CD4-positive, alpha-beta memory T cell (primary cell): Measurements from ENCODE around the gene EFL1. TPM values are rescaled to one million over a fixed set of nuclear protein-coding genes. Genes with fewer than 3 reads are reported as not detected.
"Not testable (repeated sequence)": the region's sequence is repeated elsewhere in the genome, so short reads cannot be mapped to it uniquely, and the experiment has no call there.

ENCODE experiments used
- CTCF ChIA-PET: fragments of 350-600 bp; sonication (Branson Sonifier 250); formaldehyde crosslinking; loops from one replicate; lab custom pipeline; 2021; ENCODE audit warnings: inconsistent platforms; ENCODE audit not compliant: partially characterized antibody; lab: Charles Lee
- POLR2A ChIA-PET: fragments of 350-600 bp; sonication (Branson Sonifier 250); formaldehyde crosslinking; loops from one replicate; lab custom pipeline; 2021; ENCODE audit not compliant: partially characterized antibody; lab: Charles Lee
- DNase-seq, 5 donors: peaks; one replicate each; pipeline versions ENCODE4 v3.0.0 to v3.0.0-alpha.2; 2020 to 2022; ENCODE audit warnings: mixed read lengths in 1 of 5
- H3K27ac ChIP-seq: one replicate; pipeline ENCODE4 v1.7.0; 2013; ENCODE audit warnings: low read depth, low read length
- H3K27me3 ChIP-seq: 2 replicates; pipeline ENCODE4 v1.7.0; 2013; ENCODE audit warnings: mild to moderate bottlenecking, low read length, moderate library complexity; ENCODE audit not compliant: insufficient read depth
- H3K36me3 ChIP-seq: 2 replicates; pipeline ENCODE4 v1.7.0; 2013; ENCODE audit warnings: mild to moderate bottlenecking, low read length, moderate library complexity; ENCODE audit not compliant: insufficient read depth
- H3K4me1 ChIP-seq: 2 replicates; pipeline ENCODE4 v1.7.0; 2013; ENCODE audit warnings: mild to moderate bottlenecking, low read length, moderate library complexity; ENCODE audit not compliant: insufficient read depth
- H3K4me3 ChIP-seq, 2 donors: one replicate each; pipeline ENCODE4 v1.7.0; 2013; ENCODE audit warnings: low read length in 2 of 2, mild to moderate bottlenecking in 1 of 2
- H3K9me3 ChIP-seq, 2 donors: one replicate each; pipeline ENCODE4 v1.7.0; 2013; ENCODE audit warnings: low read length in 2 of 2, control low read depth in 1 of 2; ENCODE audit not compliant: control insufficient read depth in 1 of 2
- H3K27ac Mint-ChIP-seq, 7 donors: one replicate each; pipeline ENCODE4 v1.8.0; 2020 to 2021; ENCODE audit warnings: mixed read lengths in 7 of 7, mild to moderate bottlenecking in 6 of 7, inconsistent platforms in 3 of 7, moderate library complexity in 3 of 7
- H3K27me3 Mint-ChIP-seq, 2 donors: one replicate each; pipeline ENCODE4 v1.8.0; 2020 to 2021; ENCODE audit warnings: mixed read lengths in 2 of 2
- H3K36me3 Mint-ChIP-seq, 2 donors: one replicate each; pipeline ENCODE4 v1.8.0; 2020 to 2021; ENCODE audit warnings: mixed read lengths in 2 of 2, inconsistent platforms in 1 of 2, mild to moderate bottlenecking in 1 of 2
- H3K4me1 Mint-ChIP-seq, 4 donors: one replicate each; pipeline ENCODE4 v1.8.0; 2020 to 2021; ENCODE audit warnings: mixed read lengths in 4 of 4, mild to moderate bottlenecking in 1 of 4
- H3K4me3 Mint-ChIP-seq, 8 donors: one replicate each; pipeline ENCODE4 v1.8.0; 2020 to 2021; ENCODE audit warnings: mixed read lengths in 8 of 8, mild to moderate bottlenecking in 7 of 8, moderate library complexity in 6 of 8, inconsistent platforms in 3 of 8
- H3K9me3 Mint-ChIP-seq, 8 donors: one replicate each; pipeline ENCODE4 v1.8.0; 2020 to 2021; ENCODE audit warnings: mixed read lengths in 8 of 8, mild to moderate bottlenecking in 5 of 8, inconsistent platforms in 3 of 8, moderate library complexity in 1 of 8
- intact Hi-C: fragments of 100-400 bp; cut with micrococcal nuclease; formaldehyde crosslinking; loops from one replicate; pipeline ENCODE4 v1.15.1; 2023
- polyA plus RNA-seq, 2 donors: library from polyadenylated mRNA; unstranded; fragments of 300-500 nt; fragmentation: Illumina TruSeq; gene quantifications; one replicate each; pipeline ENCODE4 v1.2.3, GENCODE V29; 2021
- total RNA-seq, 2 experiments: library from RNA; stranded (reverse); gene quantifications; one replicate each; pipeline ENCODE4 v1.2.3, GENCODE V29; 2021

The EFL1 gene
- total and polyA plus RNA-seq, 4 experiments from 2014 or later = 9.3 to 23.8 (median 21.5) TPM

- peaks cover 13% of the 10 kb centered on the region for H3K36me3 ChIP-seq
- DNase-seq, H3K27me3 ChIP-seq, POLR2A ChIA-PET, H3K9me3 Mint-ChIP-seq, H3K4me3 ChIP-seq, H3K4me1 Mint-ChIP-seq, intact Hi-C loops, H3K27me3 Mint-ChIP-seq, H3K4me3 Mint-ChIP-seq, CTCF ChIA-PET, H3K4me1 ChIP-seq, H3K27ac ChIP-seq, H3K27ac Mint-ChIP-seq, H3K9me3 ChIP-seq: not testable (repeated sequence)
- H3K36me3 Mint-ChIP-seq = peaks cover 39 to 53% of the 10 kb centered on the region in 2 donors
These were observed 24.5 kb downstream of the EFL1 start for GRCh38 chr15:82237944-82238534.

- peaks cover 3% of the 10 kb centered on the region for H3K36me3 ChIP-seq
- intact Hi-C loops = no loop called here
- H3K9me3 Mint-ChIP-seq = peaks cover 0 to 4% (median 0%) of the 10 kb centered on the region in 8 donors
These were observed 30.7 kb downstream of the EFL1 start for GRCh38 chr15:82231842-82232241.

GRCh38 chr15:82231233-82231632 lies 31.3 kb downstream of the EFL1 start:
- Histone ChIP-seq H3K4me3 (no peak overlapping the region), H3K4me1 (no peaks in the 10 kb centered on the region), H3K27me3 (no peaks in the 10 kb centered on the region), H3K9me3 (no peaks in the 10 kb centered on the region), H3K27ac (no peak overlapping the region), H3K36me3 (peaks cover 3% of the 10 kb centered on the region)
- ChIA-PET CTCF (interaction anchor here (1.0 kb wide), 1 partner anchor 33 kb away, joined by 3 read pairs; no protein-coding TSS in a partner anchor), POLR2A (no interaction called here)
- Mint-ChIP-seq H3K27ac (peak overlapping the region in 2 of 7 donors; percentile 3 to 32), H3K9me3 (peaks cover 0 to 4% (median 0%) of the 10 kb centered on the region in 8 donors), H3K36me3 (peaks cover 32 to 47% of the 10 kb centered on the region in 2 donors), H3K27me3 (no peaks in the 10 kb centered on the region), H3K4me3 (no peak overlapping the region), H3K4me1 (peaks cover 0 to 5% (median under 1%) of the 10 kb centered on the region in 4 donors)
- no peak for DNase-seq
- intact Hi-C loops = no loop called here

More at GRCh38 chr15:82231842-82232241, 30.7 kb downstream of the EFL1 start:
- Mint-ChIP-seq H3K36me3 (peaks cover 26 to 45% of the 10 kb centered on the region in 2 donors), H3K27me3 (no peaks in the 10 kb centered on the region), H3K27ac (no peak overlapping the region), H3K4me3 (no peak overlapping the region), H3K4me1 (peaks cover 0 to 2% (median under 1%) of the 10 kb centered on the region in 4 donors)
- no peak overlapping the region for H3K4me3 ChIP-seq
- ChIA-PET POLR2A (no interaction called here), CTCF (no interaction called here)
- no peaks in the 10 kb centered on the region for H3K27me3 ChIP-seq
- DNase-seq = no peak
- no peaks in the 10 kb centered on the region for H3K4me1 ChIP-seq
- no peak overlapping the region for H3K27ac ChIP-seq
- H3K9me3 ChIP-seq = no peaks in the 10 kb centered on the region

GRCh38 chr15:82228750-82229149 lies 33.8 kb downstream of the EFL1 start:
- Mint-ChIP-seq H3K27me3 (no peaks in the 10 kb centered on the region), H3K4me1 (peaks cover 0 to 5% (median 0%) of the 10 kb centered on the region in 4 donors), H3K4me3 (no peak overlapping the region), H3K9me3 (peaks cover 0 to 4% (median 0%) of the 10 kb centered on the region in 8 donors), H3K27ac (no peak overlapping the region), H3K36me3 (peaks cover 33 to 54% of the 10 kb centered on the region in 2 donors)
- no peak overlapping the region for H3K4me3 ChIP-seq
- DNase-seq = no peak
- H3K9me3 ChIP-seq = no peaks in the 10 kb centered on the region
- ChIA-PET POLR2A (no interaction called here), CTCF (no interaction called here)
- H3K4me1 ChIP-seq = no peaks in the 10 kb centered on the region
- no peak overlapping the region for H3K27ac ChIP-seq
- no peaks in the 10 kb centered on the region for H3K27me3 ChIP-seq
- peaks cover 3% of the 10 kb centered on the region for H3K36me3 ChIP-seq
- intact Hi-C loops = no loop called here

- DNase-seq = peak in 3 of 5 donors; percentile 5 to 9 (median 6)
- H3K36me3 ChIP-seq, H3K27me3 ChIP-seq, POLR2A ChIA-PET, H3K4me3 Mint-ChIP-seq, H3K27me3 Mint-ChIP-seq, H3K4me3 ChIP-seq, H3K9me3 ChIP-seq, intact Hi-C loops, H3K4me1 ChIP-seq, H3K9me3 Mint-ChIP-seq, H3K4me1 Mint-ChIP-seq, CTCF ChIA-PET, H3K27ac ChIP-seq, H3K27ac Mint-ChIP-seq: not testable (repeated sequence)
- peaks cover 41 to 58% of the 10 kb centered on the region in 2 donors for H3K36me3 Mint-ChIP-seq
These were observed 41.0 kb downstream of the EFL1 start for GRCh38 chr15:82221535-82221934.

- H3K36me3 ChIP-seq, H3K9me3 Mint-ChIP-seq, H3K27me3 ChIP-seq, H3K4me3 ChIP-seq, POLR2A ChIA-PET, H3K4me1 Mint-ChIP-seq, H3K27me3 Mint-ChIP-seq, H3K27ac ChIP-seq, H3K4me3 Mint-ChIP-seq, intact Hi-C loops, DNase-seq, H3K9me3 ChIP-seq, H3K4me1 ChIP-seq, CTCF ChIA-PET: not testable (repeated sequence)
- Mint-ChIP-seq H3K36me3 (peaks cover 56 to 71% of the 10 kb centered on the region in 2 donors), H3K27ac (peak overlapping the region in 1 of 7 donors; percentile 47)
These were observed 46.4 kb downstream of the EFL1 start for GRCh38 chr15:82216092-82216491.

GRCh38 chr15:82212201-82212600 lies 50.3 kb downstream of the EFL1 start:
- H3K4me1 ChIP-seq, H3K36me3 ChIP-seq, CTCF ChIA-PET, H3K4me3 Mint-ChIP-seq, H3K9me3 Mint-ChIP-seq, intact Hi-C loops, POLR2A ChIA-PET, H3K27me3 ChIP-seq, H3K27ac ChIP-seq, H3K27ac Mint-ChIP-seq, H3K9me3 ChIP-seq, H3K27me3 Mint-ChIP-seq, DNase-seq, H3K4me3 ChIP-seq, H3K4me1 Mint-ChIP-seq: not testable (repeated sequence)
- peaks cover 47 to 56% of the 10 kb centered on the region in 2 donors for H3K36me3 Mint-ChIP-seq
